Astrocyte (in vitro differentiated cells and primary cell): Measurements from ENCODE around the gene SPTB. TPM values are rescaled to one million over a fixed set of nuclear protein-coding genes. Genes with fewer than 3 reads are reported as not detected.

Experiments used
- DNase-seq: peaks from one replicate; pipeline ENCODE4 v3.0.0-alpha.2; 2010; ENCODE audit warnings: low read depth
- FAIRE-seq: peaks from 2 replicates; lab custom pipeline; 2011; peaks lifted over from hg19 to GRCh38; lab: Jason Lieb, UNC
- H2AFZ ChIP-seq: 2 replicates; pipeline ENCODE4 v1.6.0; 2012; ENCODE audit warnings: low read depth, low read length, inconsistent platforms
- H3K27ac ChIP-seq: 2 replicates; pipeline ENCODE4 v1.5.1; 2011; ENCODE audit warnings: low read depth, low read length, inconsistent platforms
- H3K27me3 ChIP-seq: 2 replicates; pipeline ENCODE4 v1.6.0; 2011; ENCODE audit warnings: low read length, inconsistent platforms; ENCODE audit not compliant: insufficient read depth
- H3K36me3 ChIP-seq: 2 replicates; pipeline ENCODE4 v1.5.1; 2011; ENCODE audit warnings: low read length, inconsistent platforms; ENCODE audit not compliant: insufficient read depth
- H3K4me1 ChIP-seq: 2 replicates; pipeline ENCODE4 v1.5.1; 2011; ENCODE audit warnings: low read length, inconsistent platforms; ENCODE audit not compliant: insufficient read depth
- H3K4me2 ChIP-seq: 2 replicates; pipeline ENCODE4 v1.6.0; 2012; ENCODE audit warnings: low read length, inconsistent platforms
- H3K4me3 ChIP-seq: 2 replicates; pipeline ENCODE4 v1.5.1; 2011; ENCODE audit warnings: low read depth, mild to moderate bottlenecking, low read length, inconsistent platforms; ENCODE audit not compliant: insufficient read depth
- H3K79me2 ChIP-seq: 2 replicates; pipeline ENCODE4 v1.6.0; 2012; ENCODE audit warnings: mild to moderate bottlenecking, low read length, inconsistent platforms; ENCODE audit not compliant: insufficient read depth
- H3K9ac ChIP-seq: 2 replicates; pipeline ENCODE4 v1.6.0; 2012; ENCODE audit warnings: mild to moderate bottlenecking, low read length, inconsistent platforms
- H3K9me3 ChIP-seq: 2 replicates; pipeline ENCODE4 v1.5.1; 2012; ENCODE audit warnings: low read depth, mild to moderate bottlenecking, low read length, inconsistent platforms; ENCODE audit not compliant: insufficient read depth
- H4K20me1 ChIP-seq: 2 replicates; pipeline ENCODE4 v1.6.0; 2012; ENCODE audit warnings: low read length, inconsistent platforms; ENCODE audit not compliant: insufficient read depth
- H3K27ac Mint-ChIP-seq: one replicate; pipeline ENCODE4 v1.8.0; 2021; ENCODE audit warnings: mild to moderate bottlenecking, mixed read lengths; ENCODE audit not compliant: unreplicated experiment
- H3K27me3 Mint-ChIP-seq: one replicate; pipeline ENCODE4 v1.8.0; 2021; ENCODE audit warnings: low read depth, mixed read lengths; ENCODE audit not compliant: unreplicated experiment
- H3K36me3 Mint-ChIP-seq: one replicate; pipeline ENCODE4 v1.8.0; 2021; ENCODE audit warnings: low read depth, mixed read lengths; ENCODE audit not compliant: unreplicated experiment
- H3K4me1 Mint-ChIP-seq: one replicate; pipeline ENCODE4 v1.8.0; 2021; ENCODE audit warnings: low read depth, mixed read lengths; ENCODE audit not compliant: unreplicated experiment
- H3K4me3 Mint-ChIP-seq: one replicate; pipeline ENCODE4 v1.8.0; 2021; ENCODE audit warnings: mild to moderate bottlenecking, moderate library complexity, mixed read lengths; ENCODE audit not compliant: unreplicated experiment
- H3K9me3 Mint-ChIP-seq: one replicate; pipeline ENCODE4 v1.8.0; 2021; ENCODE audit warnings: mild to moderate bottlenecking, mixed read lengths; ENCODE audit not compliant: unreplicated experiment
- EZH2 ChIP-seq: IDR thresholded peaks from 2 replicates; pipeline ENCODE4 v1.6.1; 2012; ENCODE audit warnings: mild to moderate bottlenecking, low read length, inconsistent platforms; ENCODE audit not compliant: insufficient read depth
- total RNA-seq: library from RNA; stranded (reverse); gene quantifications from 2 replicates; pipeline ENCODE4 v1.2.1, GENCODE V29; 2021
- TF ChIP-seq, protein P1 (sequence below): IDR thresholded peaks from 2 replicates; pipeline ENCODE4 v1.5.1; 2011; ENCODE audit warnings: low read depth, mild to moderate bottlenecking, inconsistent platforms, low read length, moderate library complexity; ENCODE audit not compliant: insufficient read depth

Gene SPTB
- total RNA-seq, 1 donor from 2014 or later = 0.32 TPM

DNA sequence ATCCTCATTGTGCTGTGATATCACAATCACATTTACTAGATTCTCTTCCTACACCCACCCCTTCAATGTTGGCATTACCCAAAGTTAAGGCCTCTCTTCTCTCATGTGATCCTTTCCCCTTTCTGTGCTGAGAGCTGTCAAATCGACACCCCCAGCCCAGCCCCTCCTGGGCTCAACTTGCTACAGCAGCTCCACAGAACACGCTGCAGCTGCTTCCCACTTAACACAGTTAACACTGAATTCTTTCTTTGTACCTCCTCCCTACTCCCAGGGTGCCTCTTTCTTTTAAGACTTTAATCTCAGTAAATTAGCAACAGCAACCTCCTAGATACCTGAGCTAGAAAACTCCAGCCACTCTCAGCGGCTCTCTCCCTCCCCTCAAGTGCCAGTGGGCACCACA is 17.8 kb downstream of the SPTB start:
- FAIRE-seq = no peak
- TF ChIP-seq EZH2 = no peak
- TF ChIP-seq, protein P1, sequence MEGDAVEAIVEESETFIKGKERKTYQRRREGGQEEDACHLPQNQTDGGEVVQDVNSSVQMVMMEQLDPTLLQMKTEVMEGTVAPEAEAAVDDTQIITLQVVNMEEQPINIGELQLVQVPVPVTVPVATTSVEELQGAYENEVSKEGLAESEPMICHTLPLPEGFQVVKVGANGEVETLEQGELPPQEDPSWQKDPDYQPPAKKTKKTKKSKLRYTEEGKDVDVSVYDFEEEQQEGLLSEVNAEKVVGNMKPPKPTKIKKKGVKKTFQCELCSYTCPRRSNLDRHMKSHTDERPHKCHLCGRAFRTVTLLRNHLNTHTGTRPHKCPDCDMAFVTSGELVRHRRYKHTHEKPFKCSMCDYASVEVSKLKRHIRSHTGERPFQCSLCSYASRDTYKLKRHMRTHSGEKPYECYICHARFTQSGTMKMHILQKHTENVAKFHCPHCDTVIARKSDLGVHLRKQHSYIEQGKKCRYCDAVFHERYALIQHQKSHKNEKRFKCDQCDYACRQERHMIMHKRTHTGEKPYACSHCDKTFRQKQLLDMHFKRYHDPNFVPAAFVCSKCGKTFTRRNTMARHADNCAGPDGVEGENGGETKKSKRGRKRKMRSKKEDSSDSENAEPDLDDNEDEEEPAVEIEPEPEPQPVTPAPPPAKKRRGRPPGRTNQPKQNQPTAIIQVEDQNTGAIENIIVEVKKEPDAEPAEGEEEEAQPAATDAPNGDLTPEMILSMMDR = no peak
- peaks cover 38% of the 10 kb centered on the region for H3K27me3 Mint-ChIP-seq

DNA sequence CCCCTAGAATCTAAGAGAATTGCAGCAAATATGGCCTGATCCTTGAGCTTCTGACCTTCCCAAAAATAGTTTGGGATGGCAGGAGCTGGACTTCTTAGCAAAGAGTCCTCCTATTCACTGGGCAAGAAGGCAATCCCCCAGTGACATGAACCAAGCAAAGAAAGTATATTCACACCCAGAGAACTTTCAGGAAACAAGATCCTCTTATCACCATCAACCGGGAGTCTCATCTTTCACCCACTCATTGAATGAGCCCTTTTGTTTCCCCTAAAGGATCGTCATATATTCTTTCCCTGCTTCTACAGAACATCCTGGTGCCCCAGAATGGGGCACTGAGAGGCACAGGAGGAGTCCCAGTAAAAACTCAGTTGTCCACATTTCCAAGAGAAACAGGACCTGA is 19.7 kb downstream of the SPTB start:
- Histone ChIP-seq H4K20me1 (no peaks in the 10 kb centered on the region), H3K27me3 (peaks cover 43% of the 10 kb centered on the region), H3K4me2 (no peak overlapping the region), H3K27ac (no peak overlapping the region), H3K9me3 (no peaks in the 10 kb centered on the region), H3K4me1 (no peaks in the 10 kb centered on the region), H2AFZ (no peak overlapping the region), H3K79me2 (no peaks in the 10 kb centered on the region), H3K9ac (no peak overlapping the region), H3K4me3 (no peak overlapping the region), H3K36me3 (no peaks in the 10 kb centered on the region)
- Mint-ChIP-seq H3K27me3 (peaks cover 43% of the 10 kb centered on the region), H3K36me3 (no peaks in the 10 kb centered on the region), H3K4me3 (no peak overlapping the region), H3K9me3 (no peaks in the 10 kb centered on the region), H3K4me1 (peaks cover 4% of the 10 kb centered on the region), H3K27ac (no peak overlapping the region)
- no peak for TF ChIP-seq EZH2
- TF ChIP-seq, protein P1 = no peak
- no peak for DNase-seq
- no peak for FAIRE-seq

More for the DNA sequence above, 17.8 kb downstream of the SPTB start:
- no peak for DNase-seq
- Histone ChIP-seq H3K4me1 (no peaks in the 10 kb centered on the region), H3K4me3 (no peak overlapping the region), H3K4me2 (no peak overlapping the region), H3K27me3 (peaks cover 42% of the 10 kb centered on the region), H3K9ac (no peak overlapping the region), H3K79me2 (no peaks in the 10 kb centered on the region), H3K27ac (no peak overlapping the region), H3K9me3 (no peaks in the 10 kb centered on the region), H3K36me3 (no peaks in the 10 kb centered on the region), H4K20me1 (no peaks in the 10 kb centered on the region), H2AFZ (no peak overlapping the region)
- H3K36me3 Mint-ChIP-seq = no peaks in the 10 kb centered on the region
- H3K9me3 Mint-ChIP-seq = no peaks in the 10 kb centered on the region
- peaks cover 13% of the 10 kb centered on the region for H3K4me1 Mint-ChIP-seq
- H3K4me3 Mint-ChIP-seq = no peak overlapping the region
- H3K27ac Mint-ChIP-seq = no peak overlapping the region

GRCh38 chr14:64857979-64858744 is 21.5 kb downstream of the SPTB start:
- DNase-seq (no peak), FAIRE-seq (no peak)
- Histone ChIP-seq H3K27me3 (peaks cover 34% of the 10 kb centered on the region), H3K27ac (no peak overlapping the region), H3K9ac (no peak overlapping the region), H3K4me2 (no peak overlapping the region), H4K20me1 (no peaks in the 10 kb centered on the region), H3K36me3 (no peaks in the 10 kb centered on the region), H3K79me2 (no peaks in the 10 kb centered on the region), H2AFZ (no peak overlapping the region), H3K4me3 (no peak overlapping the region), H3K4me1 (no peaks in the 10 kb centered on the region), H3K9me3 (no peaks in the 10 kb centered on the region)
- Mint-ChIP-seq H3K27me3 (peaks cover 35% of the 10 kb centered on the region), H3K4me3 (no peak overlapping the region), H3K9me3 (no peaks in the 10 kb centered on the region), H3K27ac (no peak overlapping the region), H3K4me1 (peaks cover 4% of the 10 kb centered on the region), H3K36me3 (no peaks in the 10 kb centered on the region)
- TF ChIP-seq, protein P1 = no peak
- TF ChIP-seq EZH2 = no peak
